ENCODE results near the gene RASEF. TPM values are rescaled to one million over a fixed set of nuclear protein-coding genes. Genes with fewer than 3 reads are reported as not detected.
"Not testable (repeated sequence)": the region's sequence is repeated elsewhere in the genome, so short reads cannot be mapped to it uniquely, and the experiment has no call there.

Gene RASEF
- total RNA-seq, 2 donors from 2014 or later, result 0.16 TPM; not detected in 1

GRCh38 chr9:83106263-83106662 is 43.3 kb upstream of the RASEF start:
- H3K9me3 ChIP-seq, result no peaks in the 10 kb centered on the region
- TF ChIP-seq CTCF (IDR thresholded peaks at IDR 0.05), result no peak
- no peak for DNase-seq (ENCODE audit: low spot score)

GRCh38 chr9:83097633-83098032 is 34.7 kb upstream of the RASEF start:
- Histone ChIP-seq H3K27me3 (no peaks in the 10 kb centered on the region), H3K36me3 (no peaks in the 10 kb centered on the region), H3K4me1 (no peaks in the 10 kb centered on the region), H3K4me3 (no peak overlapping the region), H3K27ac (no peak overlapping the region), H3K9me3 (peaks cover 0 to 4% of the 10 kb centered on the region in 2 donors)
- DNase-seq (ENCODE audit: low spot score), result no peak
- TF ChIP-seq CTCF (IDR thresholded peaks at IDR 0.05), result no peak

More at GRCh38 chr9:83106263-83106662, 43.3 kb upstream of the RASEF start:
- Histone ChIP-seq H3K36me3 (no peaks in the 10 kb centered on the region), H3K27ac (no peak overlapping the region), H3K27me3 (no peaks in the 10 kb centered on the region), H3K4me3 (no peak overlapping the region), H3K4me1 (no peaks in the 10 kb centered on the region)

GRCh38 chr9:83093311-83093710 is 30.4 kb upstream of the RASEF start:
- not testable (repeated sequence) for H3K4me3 ChIP-seq; DNase-seq (ENCODE audit: low spot score); H3K27me3 ChIP-seq

GRCh38 chr9:83081846-83082245 is 18.9 kb upstream of the RASEF start:
- H3K9me3 ChIP-seq, result no peaks in the 10 kb centered on the region
- no peaks in the 10 kb centered on the region for H3K27me3 ChIP-seq
- H3K4me3 ChIP-seq, result no peak overlapping the region
- H3K36me3 ChIP-seq, result no peaks in the 10 kb centered on the region
- DNase-seq (ENCODE audit: low spot score), result no peak
- TF ChIP-seq CTCF (IDR thresholded peaks at IDR 0.05), result no peak
- H3K27ac ChIP-seq, result no peak overlapping the region
- no peaks in the 10 kb centered on the region for H3K4me1 ChIP-seq

More at GRCh38 chr9:83093311-83093710, 30.4 kb upstream of the RASEF start:
- H3K9me3 ChIP-seq, result peaks cover 0 to 26% of the 10 kb centered on the region in 2 donors
- not testable (repeated sequence) for H3K27ac ChIP-seq, H3K4me1 ChIP-seq, H3K36me3 ChIP-seq

- H3K4me3 ChIP-seq, result no peak overlapping the region
- H3K27ac ChIP-seq, result no peak overlapping the region
- H3K4me1 ChIP-seq, result no peaks in the 10 kb centered on the region
- no peak for TF ChIP-seq CTCF (IDR thresholded peaks at IDR 0.05)
- H3K9me3 ChIP-seq, result no peaks in the 10 kb centered on the region
- no peaks in the 10 kb centered on the region for H3K27me3 ChIP-seq
- DNase-seq (ENCODE audit: low spot score), result no peak
- H3K36me3 ChIP-seq, result no peaks in the 10 kb centered on the region
Measured at GRCh38 chr9:83081010-83081409, 18.1 kb upstream of the RASEF start.

- H3K4me1 ChIP-seq; H3K4me3 ChIP-seq; H3K27ac ChIP-seq; H3K9me3 ChIP-seq; DNase-seq (ENCODE audit: low spot score); H3K27me3 ChIP-seq; H3K36me3 ChIP-seq: not testable (repeated sequence)
Measured at GRCh38 chr9:83075932-83076331, 13.0 kb upstream of the RASEF start.

GRCh38 chr9:83072498-83072897 is 9.6 kb upstream of the RASEF start:
- not testable (repeated sequence) for H3K4me3 ChIP-seq; H3K27me3 ChIP-seq; H3K9me3 ChIP-seq; H3K27ac ChIP-seq; H3K4me1 ChIP-seq; H3K36me3 ChIP-seq; DNase-seq (ENCODE audit: low spot score)
